Colonic mucosa (tissue), 4 donors: ENCODE data around the gene FRMD5. TPM values are rescaled to one million over a fixed set of nuclear protein-coding genes. Genes with fewer than 3 reads are reported as not detected.
"Not testable (repeated sequence)": the region's sequence is repeated elsewhere in the genome, so short reads cannot be mapped to it uniquely, and the experiment has no call there.

Experiments used
- DNase-seq: peaks from one replicate; pipeline ENCODE4 v3.0.0-alpha.2; 2020
- H3K27ac ChIP-seq: fragments of 200-600 bp; one replicate; pipeline ENCODE4 v1.8.0; 2021
- H3K27me3 ChIP-seq: fragments of 200-600 bp; one replicate; pipeline ENCODE4 v1.8.0; 2021
- H3K36me3 ChIP-seq: fragments of 200-600 bp; one replicate; pipeline ENCODE4 v1.8.0; 2021
- H3K4me1 ChIP-seq: fragments of 200-600 bp; one replicate; pipeline ENCODE4 v1.8.0; 2021; ENCODE audit warnings: mild to moderate bottlenecking
- H3K4me3 ChIP-seq: fragments of 200-600 bp; one replicate; pipeline ENCODE4 v1.8.0; 2021
- H3K9ac ChIP-seq, 2 donors: one replicate each; pipeline ENCODE4 v1.7.0; 2013; ENCODE audit warnings: control low read depth in 2 of 2, low read depth in 2 of 2, low read length in 2 of 2
- H3K9me3 ChIP-seq: fragments of 200-600 bp; one replicate; pipeline ENCODE4 v1.8.0; 2021
- CTCF ChIP-seq: fragments of 200-600 bp; IDR thresholded peaks from one replicate; pipeline ENCODE4 v1.8.0; 2022; ENCODE audit warnings: antibody characterized with exemption, mild to moderate bottlenecking
- intact Hi-C: fragments of 100-400 bp; cut with DNase I; formaldehyde crosslinking; loops from one replicate; pipeline ENCODE4 v1.14.1; 2022
- total RNA-seq, 2 donors: library from RNA; stranded (reverse); fragmentation: NEBNext Ultra II Directional in 1 of 2; extraction: Animal tissue kit (Norgen Biotek cat#: 25700) in 1 of 2; gene quantifications; one replicate each; pipeline ENCODE4 v1.2.1, GENCODE V29; 2021
- donor health status: healthy.
- donor health status: DM: no; HTN: no; CAD: no.
- donor health status: DM: no; HTN: no; CAD: no.

FRMD5 gene
- total RNA-seq, 2 donors from 2014 or later = 2.9 to 3.4 TPM

- intact Hi-C loops = no loop called here
- H3K27me3 ChIP-seq = no peaks in the 10 kb centered on the region
These were observed 159.0 kb downstream of the FRMD5 start for GRCh38 chr15:44035781-44036699.

GRCh38 chr15:44034933-44035624 lies 160.0 kb downstream of the FRMD5 start:
- Histone ChIP-seq H3K4me3 (no peak overlapping the region), H3K27ac (no peak overlapping the region), H3K4me1 (no peaks in the 10 kb centered on the region), H3K27me3 (no peaks in the 10 kb centered on the region), H3K36me3 (no peaks in the 10 kb centered on the region), H3K9ac (no peak overlapping the region), H3K9me3 (no peaks in the 10 kb centered on the region)
- intact Hi-C loops = no loop called here
- TF ChIP-seq CTCF = no peak
- no peak for DNase-seq

More at GRCh38 chr15:44035781-44036699, 159.0 kb downstream of the FRMD5 start:
- Histone ChIP-seq H3K4me1 (no peaks in the 10 kb centered on the region), H3K9me3 (no peaks in the 10 kb centered on the region), H3K4me3 (no peak overlapping the region), H3K36me3 (no peaks in the 10 kb centered on the region), H3K9ac (no peak overlapping the region), H3K27ac (no peak overlapping the region)
- no peak for DNase-seq
- TF ChIP-seq CTCF = no peak

GRCh38 chr15:44034334-44034733 lies 160.7 kb downstream of the FRMD5 start:
- Histone ChIP-seq H3K9me3 (no peaks in the 10 kb centered on the region), H3K27ac (no peak overlapping the region), H3K4me1 (no peaks in the 10 kb centered on the region), H3K27me3 (no peaks in the 10 kb centered on the region), H3K36me3 (no peaks in the 10 kb centered on the region), H3K9ac (no peak overlapping the region), H3K4me3 (no peak overlapping the region)
- intact Hi-C loops = no loop called here
- TF ChIP-seq CTCF = no peak
- no peak for DNase-seq

- Histone ChIP-seq H3K36me3 (no peaks in the 10 kb centered on the region), H3K27ac (no peak overlapping the region), H3K4me1 (no peaks in the 10 kb centered on the region), H3K9me3 (no peaks in the 10 kb centered on the region), H3K27me3 (no peaks in the 10 kb centered on the region), H3K9ac (no peak overlapping the region), H3K4me3 (no peak overlapping the region)
- DNase-seq = no peak
- intact Hi-C loops = no loop called here
- no peak for TF ChIP-seq CTCF
These were observed 161.2 kb downstream of the FRMD5 start for GRCh38 chr15:44033894-44034293.

- H3K36me3 ChIP-seq, H3K27me3 ChIP-seq, H3K9me3 ChIP-seq, H3K4me3 ChIP-seq, H3K4me1 ChIP-seq, DNase-seq, H3K27ac ChIP-seq, intact Hi-C loops, H3K9ac ChIP-seq: not testable (repeated sequence)
These were observed 162.3 kb downstream of the FRMD5 start for GRCh38 chr15:44032820-44033219.
